OCI-LY3 (cell line): ENCODE results near the gene CPNE2.

Experiments used
- H2AFZ ChIP-seq: fragments of 200-600, 300-600 bp; shearing (Covaris generic); 2 replicates; pipeline ENCODE4 v1.6.0; 2014; ENCODE audit warnings: antibody characterized with exemption, low read depth, low read length
- H3K27ac ChIP-seq: fragments of 200-600, 300-600 bp; sonication (generic); 2 replicates; pipeline ENCODE4 v1.5.1; 2014; ENCODE audit warnings: mild to moderate bottlenecking, low read length, moderate library complexity, mixed read lengths
- H3K27me3 ChIP-seq: fragments of 200-600, 300-600 bp; sonication (generic); 2 replicates; pipeline ENCODE4 v1.6.1; 2014; ENCODE audit warnings: low read depth, low read length, mixed read lengths
- H3K36me3 ChIP-seq: fragments of 200-600, 300-600 bp; sonication (generic); replicated peaks from 2 replicates; pipeline ENCODE3; 2014; ENCODE audit warnings: low read depth, low read length, mixed read lengths
- H3K4me1 ChIP-seq: fragments of 300-600, 200-600 bp; sonication (generic); 2 replicates; pipeline ENCODE4 v1.6.1; 2014; ENCODE audit warnings: low read length, mixed read lengths
- H3K4me2 ChIP-seq: fragments of 200-600, 300-600 bp; sonication (generic); 2 replicates; pipeline ENCODE4 v1.6.1; 2014; ENCODE audit warnings: low read length, mixed read lengths
- H3K4me3 ChIP-seq: fragments of 300-600, 200-600 bp; sonication (generic); 2 replicates; pipeline ENCODE4 v1.5.1; 2014; ENCODE audit warnings: antibody characterized with exemption, mild to moderate bottlenecking, low read length, moderate library complexity
- H3K79me2 ChIP-seq: fragments of 300-600, 200-600 bp; shearing (Covaris generic); 2 replicates; pipeline ENCODE4 v1.6.1; 2014; ENCODE audit warnings: mild to moderate bottlenecking, low read length, mixed read lengths
- H3K9ac ChIP-seq: fragments of 300-600, 200-600 bp; shearing (Covaris generic); 2 replicates; pipeline ENCODE4 v1.6.0; 2014; ENCODE audit warnings: mild to moderate bottlenecking, low read length, moderate library complexity
- H3K9me3 ChIP-seq: fragments of 200-600, 300-600 bp; shearing (Covaris generic); 2 replicates; pipeline ENCODE4 v1.6.1; 2014; ENCODE audit warnings: low read length, mixed read lengths; ENCODE audit not compliant: insufficient read depth
- H4K20me1 ChIP-seq: fragments of 200-600, 300-600 bp; sonication (generic); 2 replicates; pipeline ENCODE4 v1.6.1; 2016; ENCODE audit warnings: low read length, mixed read lengths; ENCODE audit not compliant: insufficient read depth
- CTCF ChIP-seq: fragments of 200-600, 300-600 bp; sonication (generic); IDR thresholded peaks from 2 replicates; pipeline ENCODE4 v1.5.1; 2014; ENCODE audit warnings: antibody characterized with exemption, low read length, low read depth
- EZH2phosphoT487 ChIP-seq: fragments of 200-600 bp; shearing (Covaris generic); IDR thresholded peaks from 2 replicates; pipeline ENCODE4 v1.6.1; 2018; ENCODE audit warnings: antibody characterized with exemption, mixed run types, low read depth

Gene CPNE2

DNA sequence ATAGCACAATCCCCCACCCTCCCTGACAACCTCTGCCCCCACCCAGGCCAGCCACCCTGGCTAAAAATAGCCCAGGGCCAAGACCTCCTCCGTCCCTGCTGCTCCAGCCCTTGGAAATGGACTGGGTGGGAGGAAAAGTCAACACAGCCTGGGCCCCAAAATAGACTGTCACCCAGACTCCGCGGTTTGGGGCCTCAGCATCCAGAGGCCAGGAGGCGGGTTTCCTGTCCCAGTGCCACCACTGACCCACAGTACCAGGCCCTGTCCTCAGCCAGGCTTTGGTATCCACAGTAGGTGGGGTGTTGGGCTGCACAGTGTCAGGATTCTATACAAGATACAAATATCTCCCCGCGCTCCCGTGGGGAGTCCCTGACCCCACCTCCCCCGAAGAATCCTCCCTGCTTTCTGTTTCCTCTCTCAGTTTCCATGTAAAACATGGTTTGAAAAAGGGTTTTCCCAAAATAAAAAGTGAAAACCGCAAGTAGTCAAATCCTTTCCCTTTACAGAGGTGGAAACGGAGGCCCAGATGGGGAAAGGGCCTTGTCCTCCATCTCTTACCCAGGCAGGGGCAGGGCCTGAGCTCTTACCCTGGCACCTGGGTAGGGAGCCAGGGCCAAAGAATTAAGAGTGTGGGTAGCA is 20.1 kb downstream of the CPNE2 start:
- no peaks in the 10 kb centered on the region for H3K79me2 ChIP-seq
- TF ChIP-seq CTCF, result no peak
- TF ChIP-seq EZH2phosphoT487, result no peak
- peak overlapping the region; percentile 17; the same call in 1 of the 2 replicates for H2AFZ ChIP-seq
- H3K4me3 ChIP-seq, result peak overlapping the region; percentile 6; the same call in 1 of the 2 replicates
- H3K4me2 ChIP-seq, result peak overlapping the region; percentile 40; the same call in 1 of the 2 replicates
- H3K27ac ChIP-seq, result no peak overlapping the region
- no peaks in the 10 kb centered on the region for H3K9me3 ChIP-seq
- peak overlapping the region; percentile 14; the same call in 1 of the 2 replicates for H3K9ac ChIP-seq
- H3K4me1 ChIP-seq, result peaks cover 32% of the 10 kb centered on the region
- H3K36me3 ChIP-seq, result no peaks in the 10 kb centered on the region
- no peaks in the 10 kb centered on the region for H4K20me1 ChIP-seq
- H3K27me3 ChIP-seq, result no peaks in the 10 kb centered on the region

GRCh38 chr16:57113042-57113453 is 20.7 kb downstream of the CPNE2 start:
- TF ChIP-seq CTCF (no peak), EZH2phosphoT487 (no peak)
- peak overlapping the region; percentile 40; the same call in 1 of the 2 replicates for H3K4me2 ChIP-seq
- H3K79me2 ChIP-seq, result no peaks in the 10 kb centered on the region

DNA sequence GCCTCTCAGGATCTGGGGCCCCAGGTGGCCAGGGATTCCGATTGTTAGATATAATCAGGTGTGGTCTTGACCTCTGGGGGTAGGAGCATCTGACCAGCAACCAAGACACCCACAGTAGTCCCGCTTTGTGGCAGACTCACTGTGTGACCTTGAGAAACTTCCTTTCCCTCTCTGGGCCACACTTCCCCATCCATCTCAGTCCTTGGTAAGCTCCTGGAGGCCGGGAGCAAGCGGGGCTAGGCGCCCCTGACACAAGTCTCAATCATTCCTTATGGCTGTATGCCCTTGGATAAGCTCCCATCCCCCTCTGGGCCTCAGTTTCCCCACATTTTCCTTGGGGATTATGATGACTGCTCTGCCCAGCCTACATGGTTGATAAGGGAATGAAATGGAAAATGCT is 21.3 kb downstream of the CPNE2 start:
- no peaks in the 10 kb centered on the region for H3K36me3 ChIP-seq
- no peaks in the 10 kb centered on the region for H3K27me3 ChIP-seq
- H3K4me3 ChIP-seq, result no peak overlapping the region
- H3K4me1 ChIP-seq, result peaks cover 22% of the 10 kb centered on the region
- H3K79me2 ChIP-seq, result no peaks in the 10 kb centered on the region
- no peaks in the 10 kb centered on the region for H4K20me1 ChIP-seq
- no peaks in the 10 kb centered on the region for H3K9me3 ChIP-seq
- no peak overlapping the region for H3K9ac ChIP-seq
- no peak overlapping the region for H2AFZ ChIP-seq
- H3K4me2 ChIP-seq, result no peak overlapping the region
- TF ChIP-seq CTCF, result no peak
- no peak for TF ChIP-seq EZH2phosphoT487
- no peak overlapping the region for H3K27ac ChIP-seq

More at GRCh38 chr16:57113042-57113453, 20.7 kb downstream of the CPNE2 start:
- H3K27me3 ChIP-seq, result no peaks in the 10 kb centered on the region
- H3K9me3 ChIP-seq, result no peaks in the 10 kb centered on the region
- H3K4me3 ChIP-seq, result peak overlapping the region; percentile 6; the same call in 1 of the 2 replicates
- H4K20me1 ChIP-seq, result no peaks in the 10 kb centered on the region
- peaks cover 27% of the 10 kb centered on the region for H3K4me1 ChIP-seq
- no peaks in the 10 kb centered on the region for H3K36me3 ChIP-seq
- peak overlapping the region; percentile 14; the same call in 1 of the 2 replicates for H3K9ac ChIP-seq
- no peak overlapping the region for H3K27ac ChIP-seq
- H2AFZ ChIP-seq, result peak overlapping the region; percentile 17; the same call in 1 of the 2 replicates

- no peak overlapping the region for H3K4me3 ChIP-seq
These were observed 22.8 kb downstream of the CPNE2 start for GRCh38 chr16:57115168-57115513.

More at GRCh38 chr16:57115168-57115513, 22.8 kb downstream of the CPNE2 start:
- Histone ChIP-seq H3K4me2 (no peak overlapping the region), H3K4me1 (peaks cover 31% of the 10 kb centered on the region), H2AFZ (no peak overlapping the region), H3K36me3 (no peaks in the 10 kb centered on the region), H3K27me3 (no peaks in the 10 kb centered on the region), H3K9ac (no peak overlapping the region), H3K79me2 (no peaks in the 10 kb centered on the region), H4K20me1 (no peaks in the 10 kb centered on the region), H3K27ac (no peak overlapping the region), H3K9me3 (no peaks in the 10 kb centered on the region)
- TF ChIP-seq CTCF (no peak), EZH2phosphoT487 (no peak)
